Activated CD4-positive, alpha-beta T cell treated with anti-CD3 and anti-CD28 coated beads for 24 hours (primary cell): Measurements from ENCODE around the gene RER1.

Experiments
- DNase-seq, 2 donors: peaks; one replicate each; pipeline ENCODE4 v3.0.0-alpha.2; 2020; ENCODE audit warnings: low read depth in 2 of 2

RER1 gene

GRCh38 chr1:2389644-2390043 lies 2.0 kb upstream of the RER1 start:
- DNase-seq, result no peak

- DNase-seq, result no peak
Measured at GRCh38 chr1:2391931-2392509, 379 bp downstream of the RER1 start.

DNA sequence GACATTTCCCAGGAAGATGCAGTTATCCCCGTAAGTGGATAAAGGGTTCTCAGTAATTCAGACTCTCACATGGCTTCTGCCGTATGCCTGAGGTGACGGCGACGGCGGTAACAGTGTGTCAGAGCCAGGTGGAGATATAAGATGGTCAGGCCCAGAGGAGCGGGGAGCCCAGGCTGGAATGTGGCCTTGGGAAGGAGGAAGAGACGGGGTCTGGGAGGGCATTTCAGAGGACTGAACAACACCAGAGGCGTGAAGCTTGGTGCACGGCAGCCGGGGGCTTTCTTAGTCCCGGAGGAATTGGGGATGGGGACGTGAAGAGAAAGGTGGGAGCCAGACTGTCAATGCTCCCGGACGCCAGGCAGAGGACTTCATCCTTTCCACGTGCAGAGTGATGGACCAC lies 1.0 kb downstream of the RER1 start:
- no peak for DNase-seq

- no peak for DNase-seq
Measured at GRCh38 chr1:2393471-2393877, 1.8 kb downstream of the RER1 start.

DNA sequence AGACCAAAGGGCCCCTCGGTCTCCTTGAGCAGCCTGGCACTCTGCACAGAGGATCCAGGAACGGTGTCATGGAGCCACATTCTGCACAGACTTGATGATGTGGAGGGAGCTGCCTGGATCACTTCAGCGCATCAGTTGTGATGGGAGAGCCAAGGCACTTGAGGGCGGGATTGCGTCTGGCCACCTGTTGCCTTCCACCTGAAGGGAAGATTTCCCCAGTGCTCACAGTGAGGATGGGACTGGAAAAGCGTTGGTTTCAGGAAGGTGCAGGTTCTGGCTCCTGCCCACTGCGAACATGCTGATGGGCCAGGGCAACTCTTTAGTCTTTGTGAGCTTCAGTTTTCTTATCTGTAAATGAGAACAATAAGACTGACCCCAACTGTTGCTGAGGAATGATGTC lies 2.6 kb downstream of the RER1 start:
- no peak for DNase-seq

DNA sequence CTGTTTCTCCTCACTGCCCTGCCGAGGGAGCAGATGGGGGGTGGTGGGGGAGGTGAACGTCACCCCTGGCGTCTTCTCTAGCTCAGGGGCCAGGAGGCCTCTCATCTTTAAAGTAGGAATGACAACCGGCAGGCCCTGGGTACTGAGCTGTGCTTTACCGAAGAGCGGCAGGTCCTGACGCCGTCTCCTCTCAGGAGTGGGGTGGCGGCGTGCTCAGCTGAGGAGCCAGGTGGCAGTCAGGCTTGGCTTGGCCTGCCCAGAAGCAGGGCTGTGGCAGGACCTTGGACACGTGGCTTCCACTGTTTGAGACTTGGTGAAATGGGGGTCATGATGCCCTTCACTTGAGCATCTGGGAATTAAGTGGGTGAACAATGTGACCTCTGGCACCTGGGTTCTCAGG lies 3.1 kb downstream of the RER1 start:
- no peak for DNase-seq

GRCh38 chr1:2395245-2395644 lies 3.6 kb downstream of the RER1 start:
- no peak for DNase-seq

GRCh38 chr1:2396059-2396458 lies 4.4 kb downstream of the RER1 start:
- DNase-seq, result no peak

DNA sequence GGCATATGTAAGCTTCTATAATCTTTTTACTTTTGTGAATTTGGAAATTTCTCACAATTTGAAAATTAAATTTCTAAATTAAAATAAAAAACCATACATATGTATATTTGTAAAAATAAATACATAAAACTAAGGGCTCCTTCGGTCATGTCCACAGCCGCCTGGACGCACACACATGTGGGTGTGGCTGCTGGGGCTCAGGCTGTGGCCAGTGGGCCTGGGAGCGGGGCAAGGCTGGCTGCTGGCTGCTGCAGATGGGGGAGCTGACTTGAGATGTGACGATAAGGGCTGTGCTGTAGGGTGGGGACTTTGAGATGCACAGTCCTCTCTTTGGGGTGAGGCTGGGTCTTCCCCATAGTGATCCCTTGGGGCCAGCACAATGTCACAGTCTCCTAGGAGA lies 4.8 kb downstream of the RER1 start:
- no peak for DNase-seq

GRCh38 chr1:2397007-2397679 lies 5.5 kb downstream of the RER1 start:
- DNase-seq, result no peak

DNA sequence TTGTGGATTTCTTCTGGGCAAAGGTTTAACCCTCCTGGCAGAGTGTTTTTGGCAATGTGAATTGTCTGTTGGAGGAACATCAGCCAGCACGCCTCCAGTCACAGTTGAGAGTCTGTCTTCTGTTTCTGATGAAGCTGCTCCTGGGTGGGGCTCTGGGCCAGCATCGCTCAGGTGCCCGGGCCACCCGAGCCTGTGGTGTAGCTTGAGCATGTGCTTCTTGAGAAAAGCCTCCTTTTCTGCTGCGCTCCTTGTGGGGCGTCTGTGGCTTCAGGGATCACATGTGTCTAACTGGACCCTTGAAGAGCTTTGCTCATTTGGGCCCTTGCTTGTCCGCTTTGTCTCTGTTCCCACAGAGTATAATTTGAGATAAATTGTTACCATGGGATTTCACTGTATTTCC lies 7.2 kb downstream of the RER1 start:
- no peak for DNase-seq

DNA sequence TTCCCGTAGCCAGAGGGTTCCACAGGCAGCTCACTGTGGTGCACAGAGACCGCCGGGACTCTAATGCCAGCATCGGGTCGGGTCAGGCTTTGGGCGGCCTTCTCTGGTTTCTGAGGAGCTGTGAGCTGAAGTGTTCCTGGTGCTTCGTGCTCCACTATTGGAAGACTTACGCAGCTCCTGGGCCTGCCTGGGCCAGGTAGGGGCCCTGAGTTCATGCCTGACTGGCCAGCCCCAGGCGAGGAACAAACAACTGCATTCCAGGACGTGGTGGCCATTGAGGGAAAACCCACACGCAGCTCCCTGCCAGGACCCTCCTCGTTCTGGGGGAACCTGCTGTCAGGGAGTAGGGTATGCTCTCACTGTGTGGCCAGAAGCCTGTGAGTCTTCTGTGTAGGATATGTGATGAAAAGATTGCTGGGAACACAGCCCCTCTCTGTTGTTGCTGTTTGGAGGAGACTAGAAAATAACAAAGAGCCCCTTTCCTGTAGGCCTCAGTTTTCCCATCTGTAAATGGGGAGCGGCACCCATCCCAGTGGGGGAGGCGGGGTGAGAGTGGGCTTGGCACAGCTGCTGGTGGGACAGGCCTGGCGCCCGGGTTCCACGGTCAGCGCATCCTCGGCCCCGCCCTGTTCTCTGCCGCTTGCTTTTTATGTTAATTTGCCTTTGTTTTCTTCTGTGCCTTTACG lies 8.4 kb downstream of the RER1 start:
- no peak for DNase-seq

DNA sequence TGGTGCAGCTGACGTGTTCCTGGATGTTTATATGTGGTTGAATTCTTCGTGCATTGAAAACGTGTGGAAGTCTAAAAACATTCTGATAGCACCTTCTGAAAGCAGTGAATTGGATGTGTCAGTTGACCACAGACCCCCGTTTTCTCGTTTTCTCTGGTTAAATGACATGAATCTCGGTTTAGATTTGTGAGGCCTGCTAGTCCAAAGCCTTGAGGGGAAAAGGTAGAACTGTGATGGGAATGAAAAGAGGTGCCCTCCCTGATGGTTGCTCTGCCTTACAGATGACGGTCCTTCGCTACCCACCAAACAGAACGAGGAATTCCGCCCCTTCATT lies 8.9 kb downstream of the RER1 start:
- DNase-seq, result no peak

DNA sequence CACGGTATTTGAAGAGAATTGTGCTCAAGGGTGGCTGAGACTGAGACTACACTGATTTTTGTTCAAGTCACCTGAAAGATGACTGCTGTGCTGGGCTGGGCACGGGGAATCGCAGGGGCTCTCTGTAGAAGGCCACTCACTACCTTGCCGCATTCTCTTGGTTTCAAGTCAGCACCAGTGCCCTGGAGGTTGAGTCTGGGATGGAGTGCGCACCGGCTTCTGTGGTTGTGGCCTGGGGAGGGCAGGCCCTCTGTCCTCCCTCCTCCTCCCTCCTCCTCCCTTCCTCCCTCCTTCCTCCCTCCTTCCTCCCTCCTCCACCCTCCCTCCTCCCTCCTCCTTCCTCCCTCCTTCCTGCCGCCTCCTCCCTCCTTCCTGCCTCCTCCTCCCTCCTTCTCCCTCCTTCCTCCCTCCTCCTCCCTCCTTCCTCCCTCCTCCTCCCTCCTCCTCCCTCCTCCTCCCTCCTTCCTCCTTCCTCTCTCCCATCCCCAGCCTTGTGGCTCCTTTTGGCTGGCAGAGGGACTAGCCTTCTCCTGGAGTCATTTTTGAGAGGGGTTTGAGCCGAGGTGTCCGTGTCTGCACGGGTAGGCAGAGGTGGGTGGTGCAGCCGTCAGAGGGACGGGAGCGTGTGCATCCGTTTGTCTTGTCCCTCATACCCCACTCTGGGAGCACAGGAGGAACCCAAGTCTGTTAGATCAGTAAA lies 9.5 kb downstream of the RER1 start:
- no peak for DNase-seq

DNA sequence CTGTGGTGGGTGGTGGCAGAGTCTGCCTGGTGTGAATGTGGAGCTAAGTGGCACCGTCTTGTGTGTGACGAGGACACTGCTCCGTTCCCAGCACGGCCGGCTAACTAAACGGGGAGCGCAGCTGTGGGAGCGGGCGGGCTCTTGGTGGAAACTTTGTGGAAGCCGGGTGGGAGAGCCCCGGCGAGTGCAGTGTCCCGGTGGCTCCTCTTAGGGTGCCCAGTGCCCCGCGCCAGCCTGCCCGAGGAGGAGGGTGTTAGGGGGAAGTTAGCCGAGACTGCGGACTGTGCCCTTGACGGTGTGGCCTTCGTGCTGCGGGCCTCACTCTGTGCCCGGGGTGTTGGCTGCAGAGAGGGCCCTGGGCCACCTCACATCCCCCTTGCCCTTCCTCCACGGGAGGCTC lies 10.8 kb downstream of the RER1 start:
- DNase-seq, result no peak

GRCh38 chr1:2403273-2403672 lies 11.6 kb downstream of the RER1 start:
- DNase-seq, result no peak

GRCh38 chr1:2404142-2404889 lies 12.7 kb downstream of the RER1 start:
- no peak for DNase-seq

DNA sequence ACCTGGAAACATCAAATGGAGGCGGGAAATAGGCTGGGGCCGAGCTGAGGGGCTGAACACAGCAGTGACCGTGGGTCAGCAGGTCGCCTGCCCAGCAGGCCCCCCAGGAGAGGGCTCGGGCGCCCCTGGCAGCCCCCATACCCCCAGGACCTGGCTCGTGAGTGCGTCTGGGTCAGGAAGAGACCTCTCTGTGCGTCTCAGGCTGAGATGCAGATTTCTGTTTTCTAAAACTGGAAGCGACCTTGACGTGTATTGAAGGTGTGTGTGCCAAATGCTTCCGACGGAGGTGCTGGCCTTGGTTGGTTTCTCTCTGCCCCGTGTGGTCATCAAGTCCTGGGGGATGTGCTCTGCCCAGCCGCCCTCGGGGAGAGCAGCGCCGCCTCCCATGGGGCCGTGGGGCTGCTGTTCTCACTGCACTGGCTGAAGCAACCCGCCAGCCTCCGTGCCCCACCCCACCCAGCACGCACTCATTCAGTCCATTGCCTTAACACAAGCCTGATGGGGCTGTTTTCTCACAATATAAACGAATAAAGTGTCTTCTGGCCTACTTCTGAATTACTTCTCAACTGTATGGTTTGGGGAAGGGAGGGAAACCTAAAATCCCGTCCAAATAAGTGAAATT lies 13.4 kb downstream of the RER1 start:
- no peak for DNase-seq

GRCh38 chr1:2405588-2406295 lies 14.1 kb downstream of the RER1 start:
- DNase-seq, result no peak

- DNase-seq, result no peak
Measured at GRCh38 chr1:2406451-2407041, 14.9 kb downstream of the RER1 start.
